ENCODE data around the gene HS6ST2. TPM values are rescaled to one million over a fixed set of nuclear protein-coding genes. Genes with fewer than 3 reads are reported as not detected.

HS6ST2 gene
- total RNA-seq, 1 experiment from 2014 or later = 6.8 TPM

DNA sequence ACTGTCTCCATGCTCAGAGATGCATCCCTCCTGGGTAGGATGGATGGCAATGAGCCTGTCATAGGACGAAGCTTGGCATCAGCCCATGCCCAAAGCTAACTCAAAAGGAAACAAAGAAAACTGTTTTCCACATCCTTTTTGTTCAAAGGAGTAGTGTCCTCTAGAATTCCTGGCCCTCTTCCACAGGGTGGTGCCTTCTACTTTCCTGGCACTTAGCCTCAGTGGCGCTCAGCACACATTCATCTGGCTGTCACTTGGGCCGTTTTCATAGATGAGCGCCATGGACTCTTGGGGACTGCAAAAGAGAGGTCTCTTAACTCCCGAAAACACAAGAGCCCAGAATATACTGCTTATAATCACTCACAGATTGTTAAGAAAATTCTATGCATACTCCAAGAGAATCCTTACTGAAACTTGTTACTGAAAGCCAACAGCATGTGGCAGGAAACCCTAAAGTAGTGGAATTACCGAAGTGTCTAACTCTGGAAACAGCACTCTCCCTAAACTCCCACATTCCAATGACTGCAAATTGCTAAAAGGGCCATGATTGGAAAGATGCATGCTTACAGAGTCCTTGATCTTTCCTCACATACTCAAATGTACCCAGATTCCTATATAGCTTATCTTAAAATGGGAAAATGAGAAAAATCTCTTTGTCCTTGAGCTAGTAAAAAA is 110.0 kb downstream of the HS6ST2 start:
- Histone ChIP-seq H3K4me3 (ENCODE audit: insufficient read depth, low read depth, low read length) (no peak overlapping the region), H3K36me3 (replicated peaks; ENCODE audit: control insufficient read depth, insufficient read depth, low read length) (no peaks in the 10 kb centered on the region), H3K27me3 (ENCODE audit: control insufficient read depth, insufficient read depth, low read length) (no peaks in the 10 kb centered on the region)
- DNase-seq = no peak

DNA sequence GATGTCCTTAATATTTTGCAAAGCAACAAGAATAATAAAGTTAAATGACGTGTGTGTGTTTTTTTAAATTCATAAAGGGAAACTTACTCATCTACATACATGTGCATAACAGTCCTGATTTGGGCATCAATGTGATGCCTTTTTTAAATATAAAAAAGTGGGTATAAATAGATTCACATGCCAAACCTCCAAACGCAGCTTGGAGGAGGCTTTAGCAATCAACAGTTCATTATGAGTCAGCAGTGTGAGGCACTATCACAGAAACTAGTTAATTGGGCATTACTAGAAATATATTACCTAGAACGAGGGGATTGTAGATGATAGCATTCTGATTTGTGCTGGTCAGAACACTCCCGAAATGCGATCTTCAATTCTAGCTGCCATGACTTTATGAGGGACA is 115.1 kb downstream of the HS6ST2 start:
- Histone ChIP-seq H3K4me3 (ENCODE audit: insufficient read depth, low read depth, low read length) (no peak overlapping the region), H3K36me3 (replicated peaks; ENCODE audit: control insufficient read depth, insufficient read depth, low read length) (no peaks in the 10 kb centered on the region), H3K27me3 (ENCODE audit: control insufficient read depth, insufficient read depth, low read length) (no peaks in the 10 kb centered on the region)
- no peak for DNase-seq

DNA sequence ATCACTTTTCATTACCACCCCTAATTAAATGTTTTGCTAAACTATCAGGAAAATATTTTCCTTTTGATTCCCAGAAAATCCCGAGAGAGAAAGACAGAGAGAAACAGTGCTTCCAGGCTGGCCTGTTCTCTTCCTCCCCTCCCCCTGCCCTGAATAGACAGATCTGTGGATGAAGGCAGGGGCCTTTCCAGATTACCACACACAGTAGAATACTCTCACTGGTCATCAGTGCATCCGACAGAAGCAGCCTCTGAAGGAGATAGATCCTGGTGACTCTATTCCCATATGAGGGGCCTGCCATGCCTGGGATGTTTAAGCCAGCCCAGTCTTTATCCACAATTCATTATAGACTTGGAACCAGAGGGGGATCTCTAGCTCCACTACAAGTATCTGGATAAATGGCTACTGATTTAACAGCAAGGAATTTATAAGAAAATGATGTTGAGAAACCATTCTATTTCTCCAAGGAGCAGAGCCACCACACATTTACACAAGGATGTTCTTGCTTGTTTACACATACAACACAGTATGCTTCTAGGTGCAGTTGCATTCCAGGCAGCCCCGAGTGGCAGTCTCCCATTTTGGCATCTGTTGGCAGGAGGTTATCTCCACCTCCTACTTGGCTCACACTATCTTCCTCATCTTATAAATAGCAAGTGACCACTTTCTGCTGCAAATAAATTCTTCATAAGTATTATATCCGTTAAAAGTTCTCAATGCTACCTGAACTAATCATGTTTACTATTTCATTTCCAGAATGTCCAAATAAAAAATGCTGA is 115.8 kb downstream of the HS6ST2 start:
- no peak overlapping the region for H3K4me3 ChIP-seq (ENCODE audit: insufficient read depth, low read depth, low read length)
- H3K27me3 ChIP-seq (ENCODE audit: control insufficient read depth, insufficient read depth, low read length) = no peaks in the 10 kb centered on the region
- no peak for DNase-seq
- H3K36me3 ChIP-seq (replicated peaks; ENCODE audit: control insufficient read depth, insufficient read depth, low read length) = no peaks in the 10 kb centered on the region

DNA sequence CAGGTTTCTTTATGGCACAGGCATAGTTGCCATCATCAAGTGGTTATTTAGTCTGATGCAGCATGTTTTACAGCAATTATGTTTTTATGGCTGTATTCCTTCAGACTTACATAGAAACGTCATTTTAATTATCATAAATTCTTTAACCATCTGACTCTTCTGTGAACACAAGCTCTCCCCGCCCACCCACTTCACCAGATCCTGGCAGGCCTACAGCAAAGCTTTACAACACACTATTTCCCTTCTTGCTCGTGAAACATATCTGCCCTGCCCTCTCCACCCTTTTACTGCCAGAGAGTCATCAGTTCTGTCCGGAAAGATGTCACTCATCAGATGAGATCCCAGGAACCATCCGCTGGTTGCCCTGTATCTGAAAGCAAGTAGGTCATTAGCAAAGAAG is 120.5 kb downstream of the HS6ST2 start:
- Histone ChIP-seq H3K4me3 (ENCODE audit: insufficient read depth, low read depth, low read length) (no peak overlapping the region), H3K36me3 (replicated peaks; ENCODE audit: control insufficient read depth, insufficient read depth, low read length) (no peaks in the 10 kb centered on the region), H3K27me3 (ENCODE audit: control insufficient read depth, insufficient read depth, low read length) (no peaks in the 10 kb centered on the region)
- no peak for DNase-seq

DNA sequence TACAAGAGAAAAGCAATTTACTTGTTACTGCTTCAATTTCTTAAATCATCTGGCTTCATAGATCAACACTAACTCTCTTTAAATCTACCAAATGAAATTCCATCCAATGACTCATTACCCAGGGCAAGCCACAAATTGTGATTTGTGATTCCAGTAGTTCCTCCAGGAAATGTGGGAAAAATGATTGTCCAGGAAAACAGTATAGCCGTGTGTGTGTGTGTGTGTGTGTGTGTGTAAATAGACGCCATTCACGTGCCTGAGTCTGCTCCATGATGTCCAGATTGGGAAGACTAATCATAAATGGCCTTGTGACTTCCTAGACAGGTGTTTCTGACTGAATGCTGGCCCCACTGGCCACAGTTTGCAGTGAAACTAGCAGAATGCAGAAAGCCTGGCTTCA is 121.3 kb downstream of the HS6ST2 start:
- H3K36me3 ChIP-seq (replicated peaks; ENCODE audit: control insufficient read depth, insufficient read depth, low read length) = no peaks in the 10 kb centered on the region
- no peak for DNase-seq
- no peaks in the 10 kb centered on the region for H3K27me3 ChIP-seq (ENCODE audit: control insufficient read depth, insufficient read depth, low read length)
- H3K4me3 ChIP-seq (ENCODE audit: insufficient read depth, low read depth, low read length) = no peak overlapping the region

DNA sequence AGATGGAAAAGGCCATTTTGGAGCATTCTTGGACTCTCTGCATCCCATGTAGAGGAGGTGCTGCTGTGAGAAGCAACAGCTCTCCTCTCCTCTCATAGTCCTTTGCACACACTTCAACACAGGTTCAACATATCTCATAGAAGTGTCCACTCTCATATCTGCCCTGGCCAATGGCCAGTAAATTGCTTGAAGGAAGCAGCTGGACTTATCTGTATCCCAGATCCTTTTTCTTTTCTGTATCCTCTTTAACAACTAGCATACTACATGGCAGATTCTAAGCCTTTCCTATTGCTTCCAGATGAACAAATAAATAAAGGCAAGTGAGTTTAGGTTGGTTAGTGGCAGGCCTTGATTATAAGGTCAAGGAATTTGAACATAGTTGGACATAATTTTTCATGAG is 122.0 kb downstream of the HS6ST2 start:
- no peak for DNase-seq
- Histone ChIP-seq H3K27me3 (ENCODE audit: control insufficient read depth, insufficient read depth, low read length) (no peaks in the 10 kb centered on the region), H3K36me3 (replicated peaks; ENCODE audit: control insufficient read depth, insufficient read depth, low read length) (no peaks in the 10 kb centered on the region), H3K4me3 (ENCODE audit: insufficient read depth, low read depth, low read length) (no peak overlapping the region)

DNA sequence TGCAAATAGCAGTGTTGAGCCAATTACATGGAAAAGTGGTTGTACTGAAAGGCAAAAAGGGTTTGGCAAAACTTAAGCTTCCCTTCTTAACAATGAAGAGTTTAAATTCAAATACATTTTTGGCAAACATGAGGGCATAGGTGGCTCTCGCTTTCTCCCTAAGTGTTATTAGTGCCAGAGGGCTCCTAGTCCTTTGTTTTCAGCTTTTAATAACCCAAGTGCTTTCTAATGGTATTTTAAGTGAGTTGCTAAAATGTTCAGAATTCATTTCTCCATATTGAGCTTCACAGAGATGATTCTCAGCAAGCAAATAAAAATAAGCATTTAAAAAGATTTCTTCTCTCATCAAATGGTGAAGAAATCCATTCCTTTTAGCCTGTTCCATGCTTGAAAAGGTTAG is 123.7 kb downstream of the HS6ST2 start:
- no peaks in the 10 kb centered on the region for H3K36me3 ChIP-seq (replicated peaks; ENCODE audit: control insufficient read depth, insufficient read depth, low read length)
- H3K27me3 ChIP-seq (ENCODE audit: control insufficient read depth, insufficient read depth, low read length) = no peaks in the 10 kb centered on the region
- DNase-seq = no peak
- H3K4me3 ChIP-seq (ENCODE audit: insufficient read depth, low read depth, low read length) = no peak overlapping the region

DNA sequence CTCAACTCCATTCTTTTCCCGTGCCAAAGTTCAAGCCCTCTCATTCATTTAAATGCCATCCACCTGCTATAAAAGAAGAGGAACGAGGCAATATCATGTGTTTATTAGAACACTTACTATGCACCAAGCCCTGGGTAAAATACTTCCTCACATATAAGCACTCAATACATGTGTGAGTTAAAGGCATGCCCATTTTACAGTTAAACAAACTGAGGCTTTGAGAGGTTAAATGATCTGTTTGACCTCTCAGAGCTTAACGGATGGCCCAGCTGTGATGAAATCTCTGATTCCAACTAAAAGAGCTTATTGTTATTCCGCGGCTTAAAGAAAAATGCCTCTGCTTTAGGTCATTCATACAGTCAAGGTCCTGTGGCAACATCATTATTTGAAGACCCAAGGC is 124.3 kb downstream of the HS6ST2 start:
- no peaks in the 10 kb centered on the region for H3K27me3 ChIP-seq (ENCODE audit: control insufficient read depth, insufficient read depth, low read length)
- no peaks in the 10 kb centered on the region for H3K36me3 ChIP-seq (replicated peaks; ENCODE audit: control insufficient read depth, insufficient read depth, low read length)
- no peak overlapping the region for H3K4me3 ChIP-seq (ENCODE audit: insufficient read depth, low read depth, low read length)
- DNase-seq = no peak

DNA sequence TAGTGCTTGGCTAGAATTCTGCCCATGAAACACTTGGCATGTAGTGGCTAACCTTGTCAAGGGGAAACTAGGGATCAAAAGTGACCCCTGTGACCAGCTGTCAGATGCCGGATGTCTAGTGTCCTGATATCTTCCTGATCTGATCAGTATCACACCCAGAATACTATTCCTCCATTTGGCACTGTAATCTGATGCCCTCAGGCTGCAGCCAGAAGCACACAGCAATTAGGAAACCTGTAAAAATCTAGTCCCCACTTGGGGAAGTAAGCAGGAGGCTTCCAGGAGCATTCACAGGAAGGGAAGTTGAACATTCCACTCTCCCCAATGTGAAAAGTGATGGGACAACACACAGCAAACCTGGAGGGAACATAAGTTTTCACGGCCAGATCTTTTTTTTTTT is 125.1 kb downstream of the HS6ST2 start:
- no peaks in the 10 kb centered on the region for H3K27me3 ChIP-seq (ENCODE audit: control insufficient read depth, insufficient read depth, low read length)
- H3K4me3 ChIP-seq (ENCODE audit: insufficient read depth, low read depth, low read length) = no peak overlapping the region
- DNase-seq = no peak
- H3K36me3 ChIP-seq (replicated peaks; ENCODE audit: control insufficient read depth, insufficient read depth, low read length) = no peaks in the 10 kb centered on the region

DNA sequence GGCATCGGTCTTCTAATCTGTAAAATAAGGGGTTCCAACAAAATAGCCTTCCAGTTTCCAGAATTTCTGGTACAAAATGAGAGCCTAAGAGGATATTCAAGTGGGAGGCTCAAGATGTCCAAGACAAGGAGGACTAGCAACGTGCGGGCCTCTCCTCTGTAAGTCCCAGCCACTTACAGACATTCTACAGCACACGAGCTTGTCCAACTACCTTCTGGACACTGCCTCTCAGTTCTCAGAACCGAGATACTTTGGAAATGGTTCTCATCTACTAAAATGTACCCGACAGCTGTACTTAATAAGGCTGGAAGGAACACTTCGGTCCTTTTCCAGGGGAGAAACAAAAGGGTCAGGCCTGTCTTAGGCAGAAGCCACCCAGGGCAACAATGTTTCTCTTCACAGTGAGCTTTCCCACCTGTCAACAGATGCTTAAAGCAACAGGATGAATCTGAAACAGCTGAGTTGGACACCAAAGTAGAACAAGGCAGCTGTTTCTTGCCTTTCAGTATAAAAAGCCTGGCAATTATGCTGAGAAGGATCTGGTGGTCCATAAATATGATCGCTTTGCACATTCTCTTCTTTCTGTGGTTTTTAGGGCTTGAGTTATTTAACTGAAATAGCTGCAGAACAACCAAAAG is 127.0 kb downstream of the HS6ST2 start:
- no peak for DNase-seq

DNA sequence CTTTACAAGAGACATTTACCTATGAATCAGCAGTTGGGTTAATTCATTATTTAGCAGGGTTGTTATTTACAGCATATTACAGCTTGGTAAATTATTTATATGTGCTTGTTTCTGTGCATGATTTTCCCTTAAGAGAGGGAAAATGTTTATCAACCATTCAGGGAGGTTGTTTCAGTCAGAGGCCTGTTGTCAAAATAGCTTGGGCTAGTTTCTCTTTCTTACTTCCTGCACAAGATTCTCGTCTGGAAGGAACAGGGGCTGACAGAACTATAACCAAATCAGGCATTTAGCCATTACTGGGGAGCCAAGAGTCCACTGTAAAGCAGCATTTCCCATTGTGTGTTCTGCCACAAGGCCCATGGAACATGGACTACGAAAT is 135.8 kb downstream of the HS6ST2 start:
- no peak for DNase-seq
- no peaks in the 10 kb centered on the region for H3K27me3 ChIP-seq (ENCODE audit: control insufficient read depth, insufficient read depth, low read length)
- H3K36me3 ChIP-seq (replicated peaks; ENCODE audit: control insufficient read depth, insufficient read depth, low read length) = no peaks in the 10 kb centered on the region
- H3K4me3 ChIP-seq (ENCODE audit: insufficient read depth, low read depth, low read length) = no peak overlapping the region

More for the DNA sequence above, 127.0 kb downstream of the HS6ST2 start:
- Histone ChIP-seq H3K36me3 (replicated peaks; ENCODE audit: control insufficient read depth, insufficient read depth, low read length) (no peaks in the 10 kb centered on the region), H3K4me3 (ENCODE audit: insufficient read depth, low read depth, low read length) (no peak overlapping the region), H3K27me3 (ENCODE audit: control insufficient read depth, insufficient read depth, low read length) (no peaks in the 10 kb centered on the region)

DNA sequence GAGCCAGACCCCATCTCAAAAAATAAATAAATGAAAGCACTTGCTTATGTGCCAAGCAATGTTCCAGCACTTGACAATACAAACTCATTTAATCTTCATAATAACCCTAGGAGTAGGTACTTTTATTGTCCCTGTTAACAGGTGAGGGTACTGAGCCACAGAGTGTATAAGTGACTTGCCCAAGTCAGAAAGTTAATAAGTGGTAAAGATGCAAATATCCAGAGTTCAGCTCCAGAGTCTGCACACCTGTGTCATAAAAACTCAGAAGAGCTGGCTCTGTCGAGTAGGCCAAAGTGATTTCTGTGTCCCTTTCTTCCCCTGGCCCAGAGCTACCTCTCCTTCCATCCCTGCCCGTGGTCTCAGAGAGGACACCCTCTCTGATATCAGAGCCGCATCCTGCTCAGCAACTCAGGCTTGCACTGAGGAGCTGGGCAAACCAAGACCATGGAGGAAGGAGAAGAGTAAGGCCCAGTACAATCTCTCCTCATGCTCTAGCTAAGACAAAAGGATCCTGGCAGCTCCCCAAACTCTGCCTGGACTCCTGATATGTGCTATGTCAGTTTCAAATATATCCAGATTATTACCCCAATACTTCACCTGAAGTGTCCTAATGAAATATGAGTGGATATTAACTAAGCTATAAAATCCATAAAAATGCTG is 136.3 kb downstream of the HS6ST2 start:
- Histone ChIP-seq H3K27me3 (ENCODE audit: control insufficient read depth, insufficient read depth, low read length) (no peaks in the 10 kb centered on the region), H3K4me3 (ENCODE audit: insufficient read depth, low read depth, low read length) (no peak overlapping the region), H3K36me3 (replicated peaks; ENCODE audit: control insufficient read depth, insufficient read depth, low read length) (no peaks in the 10 kb centered on the region)
- no peak for DNase-seq

DNA sequence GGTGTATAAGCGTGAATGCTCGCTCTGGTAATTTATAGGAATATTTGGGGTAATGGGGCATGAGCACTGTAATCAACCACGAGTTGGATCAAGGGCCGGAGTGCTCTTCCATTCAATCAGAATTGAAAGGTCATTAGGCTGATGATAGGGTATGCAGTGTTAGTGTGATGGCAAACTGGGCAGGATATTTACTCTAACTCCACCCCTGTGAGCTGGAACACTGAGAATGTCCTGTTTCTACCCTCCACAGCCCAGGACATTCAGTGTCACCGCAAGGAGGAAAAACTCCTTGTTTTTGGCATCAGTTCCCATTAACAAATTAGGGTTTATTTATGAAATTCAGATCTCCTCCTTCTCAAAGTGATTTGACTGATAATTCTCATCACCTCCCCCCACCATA is 137.8 kb downstream of the HS6ST2 start:
- no peak overlapping the region for H3K4me3 ChIP-seq (ENCODE audit: insufficient read depth, low read depth, low read length)
- no peaks in the 10 kb centered on the region for H3K27me3 ChIP-seq (ENCODE audit: control insufficient read depth, insufficient read depth, low read length)
- no peak for DNase-seq
- no peaks in the 10 kb centered on the region for H3K36me3 ChIP-seq (replicated peaks; ENCODE audit: control insufficient read depth, insufficient read depth, low read length)

DNA sequence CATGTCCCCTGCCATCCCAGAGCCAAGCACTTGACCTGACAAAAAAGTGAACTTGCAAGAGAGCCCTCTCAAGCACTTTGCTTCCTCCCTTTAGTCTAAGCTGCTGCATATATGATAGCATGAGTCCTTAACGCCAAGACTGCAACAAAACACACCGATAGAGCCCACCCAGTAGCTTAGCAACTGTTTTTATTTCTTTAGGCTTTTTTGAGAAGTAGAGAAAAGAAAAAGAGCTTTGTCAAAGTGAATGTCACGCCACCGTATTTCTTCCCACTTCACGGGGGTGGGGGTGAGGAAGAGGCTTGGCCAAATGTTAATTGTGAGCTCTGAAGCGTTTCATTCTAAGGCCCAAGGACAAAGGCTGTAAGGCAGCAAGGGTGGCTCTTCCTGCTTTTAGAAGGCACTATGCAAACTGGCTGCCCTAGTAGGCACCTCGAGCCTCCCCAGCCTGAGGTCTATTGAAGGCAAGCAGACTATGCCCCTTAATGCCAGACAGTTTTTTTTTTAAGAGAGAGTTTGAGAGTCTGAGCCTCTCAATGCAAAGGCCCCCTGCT is 138.6 kb downstream of the HS6ST2 start:
- H3K36me3 ChIP-seq (replicated peaks; ENCODE audit: control insufficient read depth, insufficient read depth, low read length) = no peaks in the 10 kb centered on the region
- H3K4me3 ChIP-seq (ENCODE audit: insufficient read depth, low read depth, low read length) = no peak overlapping the region
- no peaks in the 10 kb centered on the region for H3K27me3 ChIP-seq (ENCODE audit: control insufficient read depth, insufficient read depth, low read length)
- no peak for DNase-seq

Data from H7 (cell line).